C4-2B (cell line): ENCODE data around the gene TRAPPC11.

Experiments
- ZFX ChIP-seq: fragments of 450-650 bp; IDR thresholded peaks from 2 replicates; pipeline ENCODE4 v1.6.1; 2017
- TF ChIP-seq, protein P1 (sequence below): fragments of 450-650 bp; conservative IDR thresholded peaks from 2 replicates; pipeline ENCODE4 v1.5.1; 2017; ENCODE audit warnings: mild to moderate bottlenecking

DNA sequence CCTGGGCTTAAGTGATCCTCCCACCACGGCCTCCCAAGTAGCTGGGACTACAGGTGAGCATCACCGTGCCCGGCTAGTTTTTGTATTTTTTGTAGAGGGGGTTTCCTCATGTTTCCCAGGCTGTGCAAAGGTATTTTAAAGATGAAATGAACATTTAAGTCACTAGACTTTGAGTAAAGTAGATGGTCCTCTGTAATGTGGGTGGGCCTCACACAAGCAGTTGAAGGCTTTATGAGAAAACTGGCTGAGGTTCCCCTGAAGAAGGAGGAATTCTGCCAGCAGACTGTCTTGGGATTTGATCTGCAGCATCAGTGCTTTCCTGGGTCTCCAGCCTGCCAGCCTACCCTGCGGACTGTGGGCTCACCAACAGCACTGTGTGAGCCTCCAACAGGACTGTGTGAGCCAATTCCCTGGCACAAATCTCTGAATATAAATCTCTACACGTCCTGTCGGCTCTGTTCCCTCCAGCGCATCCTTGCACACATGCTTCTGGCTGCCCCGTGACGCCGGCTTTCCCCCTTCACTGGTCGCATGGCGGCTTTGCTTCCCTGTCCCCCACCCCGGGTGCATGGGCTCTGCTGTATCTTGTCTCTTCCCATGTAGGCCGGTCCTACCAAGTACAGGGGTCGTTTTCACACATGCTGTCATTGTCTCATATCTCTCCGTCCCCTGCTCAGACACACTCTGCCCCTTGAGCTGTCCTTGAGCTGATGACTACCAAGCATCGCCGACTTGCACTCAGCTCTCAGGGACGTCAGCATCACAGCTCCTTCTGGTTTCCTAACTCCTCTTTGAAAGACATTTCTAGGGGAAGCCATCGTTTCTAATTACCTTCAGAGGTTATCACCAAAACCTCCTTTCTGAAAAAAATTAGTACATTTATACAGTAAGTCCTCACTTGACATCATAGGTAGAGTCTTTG lies 46.5 kb upstream of the TRAPPC11 start:
- TF ChIP-seq, protein P1, sequence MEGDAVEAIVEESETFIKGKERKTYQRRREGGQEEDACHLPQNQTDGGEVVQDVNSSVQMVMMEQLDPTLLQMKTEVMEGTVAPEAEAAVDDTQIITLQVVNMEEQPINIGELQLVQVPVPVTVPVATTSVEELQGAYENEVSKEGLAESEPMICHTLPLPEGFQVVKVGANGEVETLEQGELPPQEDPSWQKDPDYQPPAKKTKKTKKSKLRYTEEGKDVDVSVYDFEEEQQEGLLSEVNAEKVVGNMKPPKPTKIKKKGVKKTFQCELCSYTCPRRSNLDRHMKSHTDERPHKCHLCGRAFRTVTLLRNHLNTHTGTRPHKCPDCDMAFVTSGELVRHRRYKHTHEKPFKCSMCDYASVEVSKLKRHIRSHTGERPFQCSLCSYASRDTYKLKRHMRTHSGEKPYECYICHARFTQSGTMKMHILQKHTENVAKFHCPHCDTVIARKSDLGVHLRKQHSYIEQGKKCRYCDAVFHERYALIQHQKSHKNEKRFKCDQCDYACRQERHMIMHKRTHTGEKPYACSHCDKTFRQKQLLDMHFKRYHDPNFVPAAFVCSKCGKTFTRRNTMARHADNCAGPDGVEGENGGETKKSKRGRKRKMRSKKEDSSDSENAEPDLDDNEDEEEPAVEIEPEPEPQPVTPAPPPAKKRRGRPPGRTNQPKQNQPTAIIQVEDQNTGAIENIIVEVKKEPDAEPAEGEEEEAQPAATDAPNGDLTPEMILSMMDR: no peak
- TF ChIP-seq ZFX: no peak
